ENCODE results near the gene INSM1. TPM values are rescaled to one million over a fixed set of nuclear protein-coding genes. Genes with fewer than 3 reads are reported as not detected.

INSM1 gene
- total RNA-seq, 1 donor from 2014 or later, result not detected

- peak; percentile 33 to 59 for DNase-seq (ENCODE audit: low read depth in 2 of 2)
These were observed 7.4 kb upstream of the INSM1 start for GRCh38 chr20:20360464-20360863.

- DNase-seq (ENCODE audit: low read depth in 2 of 2), result no peak
These were observed 5.0 kb upstream of the INSM1 start for GRCh38 chr20:20362774-20363433.

- no peak for DNase-seq (ENCODE audit: low read depth in 2 of 2)
These were observed 4.5 kb upstream of the INSM1 start for GRCh38 chr20:20363434-20363798.

- DNase-seq (ENCODE audit: low read depth in 2 of 2), result no peak
These were observed 3.9 kb upstream of the INSM1 start for GRCh38 chr20:20363799-20364592.

- DNase-seq (ENCODE audit: low read depth in 2 of 2), result no peak
These were observed 3.1 kb upstream of the INSM1 start for GRCh38 chr20:20364593-20365479.

GRCh38 chr20:20365480-20366161 lies 2.3 kb upstream of the INSM1 start:
- no peak for DNase-seq (ENCODE audit: low read depth in 2 of 2)

GRCh38 chr20:20366551-20366875 lies 1.4 kb upstream of the INSM1 start:
- no peak for DNase-seq (ENCODE audit: low read depth in 2 of 2)

GRCh38 chr20:20366876-20367574 lies 879 bp upstream of the INSM1 start:
- DNase-seq (ENCODE audit: low read depth in 2 of 2), result no peak

- DNase-seq (ENCODE audit: low read depth in 2 of 2), result no peak
These were observed 730 bp downstream of the INSM1 start for GRCh38 chr20:20368418-20369249.

GRCh38 chr20:20369250-20370093 lies 1.6 kb downstream of the INSM1 start:
- DNase-seq (ENCODE audit: low read depth in 2 of 2), result no peak

GRCh38 chr20:20370094-20370575 lies 2.2 kb downstream of the INSM1 start:
- no peak for DNase-seq (ENCODE audit: low read depth in 2 of 2)

- no peak for DNase-seq (ENCODE audit: low read depth in 2 of 2)
These were observed 3.2 kb downstream of the INSM1 start for GRCh38 chr20:20371083-20371482.

GRCh38 chr20:20371681-20372080 lies 3.8 kb downstream of the INSM1 start:
- no peak for DNase-seq (ENCODE audit: low read depth in 2 of 2)

- no peak for DNase-seq (ENCODE audit: low read depth in 2 of 2)
These were observed 5.2 kb downstream of the INSM1 start for GRCh38 chr20:20373091-20373571.

- DNase-seq (ENCODE audit: low read depth in 2 of 2), result no peak
These were observed 8.0 kb downstream of the INSM1 start for GRCh38 chr20:20375862-20376261.

- no peak for DNase-seq (ENCODE audit: low read depth in 2 of 2)
These were observed 18.3 kb downstream of the INSM1 start for GRCh38 chr20:20386192-20386591.

- DNase-seq (ENCODE audit: low read depth in 2 of 2), result no peak
These were observed 22.5 kb downstream of the INSM1 start for GRCh38 chr20:20390393-20390792.

- DNase-seq (ENCODE audit: low read depth in 2 of 2), result no peak
These were observed 23.2 kb downstream of the INSM1 start for GRCh38 chr20:20391115-20391514.

GRCh38 chr20:20391766-20392165 lies 23.9 kb downstream of the INSM1 start:
- no peak for DNase-seq (ENCODE audit: low read depth in 2 of 2)
